IMR-90 (cell line): ENCODE data around the gene JADE2. TPM values are rescaled to one million over a fixed set of nuclear protein-coding genes. Genes with fewer than 3 reads are reported as not detected.

ENCODE experiments used
- ATAC-seq: fragments of 200-7000 bp; cut with Tn5 transposase; 2 replicates; pipeline ENCODE4 v1.9.1; 2020; ENCODE audit warnings: low read depth, mild to moderate bottlenecking, moderate library complexity
- BruUV-seq: library from RNA; stranded (reverse); fragments of 400-500 nt; replicated peaks from 2 replicates; lab custom pipeline; 2021; lab: Mats Ljungman, UMichigan
- CTCF ChIA-PET: fragments of 300-600 bp; formaldehyde crosslinking; extraction: SDS; loops from one replicate; lab custom pipeline; 2021; ENCODE audit warnings: antibody characterized with exemption; lab: Yijun Ruan, JAX
- POLR2A ChIA-PET: fragments of 300-600 bp; sonication (Branson Sonifier 250); formaldehyde crosslinking; loops from one replicate; lab custom pipeline; 2022; ENCODE audit warnings: antibody characterized with exemption; ENCODE audit not compliant: unreplicated experiment; lab: Charles Lee
- DNase-seq: peaks from one replicate; pipeline ENCODE4 v3.0.0; 2013
- H2AFZ ChIP-seq: replicated peaks from 2 replicates; pipeline ENCODE3; 2013; ENCODE audit warnings: low read length, mild to moderate bottlenecking; ENCODE audit not compliant: poor library complexity
- H2AK5ac ChIP-seq: 2 replicates; pipeline ENCODE4 v1.6.1; 2013; ENCODE audit warnings: low read depth, low read length, inconsistent platforms
- H2AK9ac ChIP-seq: replicated peaks from 2 replicates; pipeline ENCODE3; 2013; ENCODE audit warnings: mild to moderate bottlenecking, low read depth, low read length, moderate library complexity; ENCODE audit not compliant: poor library complexity
- H2BK120ac ChIP-seq: 2 replicates; pipeline ENCODE4 v1.6.1; 2013; ENCODE audit warnings: low read depth, low read length, inconsistent platforms
- H2BK15ac ChIP-seq: 3 replicates; pipeline ENCODE4 v1.6.1; 2013; ENCODE audit warnings: low read depth, low read length, inconsistent platforms
- H2BK20ac ChIP-seq: 2 replicates; pipeline ENCODE4 v1.6.1; 2013; ENCODE audit warnings: low read depth, mild to moderate bottlenecking, inconsistent platforms, low read length, moderate library complexity
- H2BK5ac ChIP-seq: 2 replicates; pipeline ENCODE4 v1.6.1; 2013; ENCODE audit warnings: mild to moderate bottlenecking, low read depth, low read length, inconsistent platforms; ENCODE audit not compliant: poor library complexity, severe bottlenecking
- H3K14ac ChIP-seq: replicated peaks from 2 replicates; pipeline ENCODE4 v1.6.1; 2013; ENCODE audit warnings: low read depth, low read length, inconsistent platforms
- H3K18ac ChIP-seq: 2 replicates; pipeline ENCODE4 v1.6.1; 2013; ENCODE audit warnings: low read depth, low read length, control low read depth
- H3K23ac ChIP-seq: 2 replicates; pipeline ENCODE4 v1.6.1; 2013; ENCODE audit warnings: low read depth, low read length, inconsistent platforms
- H3K27ac ChIP-seq: 2 replicates; pipeline ENCODE4 v1.5.1; 2013; ENCODE audit warnings: mild to moderate bottlenecking, control low read depth, low read length; ENCODE audit not compliant: insufficient read depth
- H3K27me3 ChIP-seq: 2 replicates; pipeline ENCODE4 v1.6.1; 2013; ENCODE audit warnings: low read length; ENCODE audit not compliant: control insufficient read depth, insufficient read depth
- H3K36me3 ChIP-seq: 2 replicates; pipeline ENCODE4 v1.6.1; 2013; ENCODE audit warnings: low read length, mixed read lengths; ENCODE audit not compliant: control insufficient read depth, insufficient read depth
- H3K4ac ChIP-seq: 2 replicates; pipeline ENCODE4 v1.6.1; 2013; ENCODE audit warnings: low read depth, low read length, inconsistent platforms
- H3K4me1 ChIP-seq: 2 replicates; pipeline ENCODE4 v1.6.1; 2013; ENCODE audit warnings: low read length, mixed read lengths; ENCODE audit not compliant: control insufficient read depth, insufficient read depth
- H3K4me2 ChIP-seq: 2 replicates; pipeline ENCODE4 v1.6.1; 2013; ENCODE audit warnings: low read depth, mild to moderate bottlenecking, control low read depth, low read length, moderate library complexity
- H3K4me3 ChIP-seq: 2 replicates; pipeline ENCODE4 v1.5.1; 2013; ENCODE audit warnings: low read depth, mild to moderate bottlenecking, control low read depth, low read length, moderate library complexity; ENCODE audit not compliant: insufficient read depth
- H3K56ac ChIP-seq: 2 replicates; pipeline ENCODE4 v1.6.1; 2013; ENCODE audit warnings: low read length, inconsistent platforms; ENCODE audit not compliant: insufficient read depth; ENCODE audit errors: extremely low read depth
- H3K79me1 ChIP-seq, 2 experiments: 2 replicates each; pipeline ENCODE4 v1.6.1; 2013; ENCODE audit warnings: low read length in 2 of 2, inconsistent platforms in 1 of 2, low read depth in 1 of 2
- H3K9ac ChIP-seq: 2 replicates; pipeline ENCODE4 v1.6.1; 2013; ENCODE audit warnings: low read depth, low read length, control low read depth
- H3K9me1 ChIP-seq: 2 replicates; pipeline ENCODE4 v1.6.1; 2013; ENCODE audit warnings: low read length, inconsistent platforms; ENCODE audit not compliant: insufficient read depth
- H3K9me3 ChIP-seq: 2 replicates; pipeline ENCODE4 v1.6.1; 2013; ENCODE audit warnings: low read length; ENCODE audit not compliant: control insufficient read depth, insufficient read depth
- H4K20me1 ChIP-seq: 2 replicates; pipeline ENCODE4 v1.6.1; 2013; ENCODE audit warnings: low read length, inconsistent platforms; ENCODE audit not compliant: insufficient read depth
- H4K5ac ChIP-seq: 2 replicates; pipeline ENCODE4 v1.6.1; 2013; ENCODE audit warnings: mild to moderate bottlenecking, low read depth, low read length, control low read depth
- H4K8ac ChIP-seq, 2 experiments: 2 replicates each; pipeline ENCODE4 v1.6.1; 2013; ENCODE audit warnings: low read depth in 2 of 2, low read length in 2 of 2, control low read depth in 1 of 2, inconsistent platforms in 1 of 2
- H4K91ac ChIP-seq: 2 replicates; pipeline ENCODE4 v1.6.1; 2013; ENCODE audit warnings: low read depth, low read length, inconsistent platforms; ENCODE audit not compliant: insufficient read depth
- BHLHE40 ChIP-seq: fragments of 150-350 bp; IDR thresholded peaks from 2 replicates; pipeline ENCODE4 v1.6.1; 2016; ENCODE audit warnings: mild to moderate bottlenecking, low read depth, low read length
- CHD1 ChIP-seq: IDR thresholded peaks from 2 replicates; pipeline ENCODE4 v1.6.1; 2012; ENCODE audit warnings: low read depth, low read length, improper control_type of control experiment
- CTCF ChIP-seq: conservative IDR thresholded peaks from 2 replicates; pipeline ENCODE4 v1.5.1; 2012; ENCODE audit warnings: mild to moderate bottlenecking, low read depth, low read length, improper control_type of control experiment
- MXI1 ChIP-seq: IDR thresholded peaks from 2 replicates; pipeline ENCODE4 v1.6.1; 2012; ENCODE audit warnings: low read depth, mild to moderate bottlenecking, low read length, moderate library complexity, borderline replicate concordance
- NFE2L2 ChIP-seq: fragments of 150-350 bp; IDR thresholded peaks from 2 replicates; pipeline ENCODE4 v1.6.1; 2016; ENCODE audit warnings: low read depth, mild to moderate bottlenecking, low read length
- POLR2A ChIP-seq: IDR thresholded peaks from 2 replicates; pipeline ENCODE4 v1.6.1; 2012; ENCODE audit warnings: mild to moderate bottlenecking, low read depth, low read length
- RAD21 ChIP-seq: IDR thresholded peaks from 2 replicates; pipeline ENCODE4 v1.6.1; 2012; ENCODE audit warnings: low read length, improper control_type of control experiment
- RCOR1 ChIP-seq: IDR thresholded peaks from 2 replicates; pipeline ENCODE4 v1.6.1; 2012; ENCODE audit warnings: mild to moderate bottlenecking, low read length, improper control_type of control experiment; ENCODE audit not compliant: insufficient replicate concordance
- RFX5 ChIP-seq: IDR thresholded peaks from 2 replicates; pipeline ENCODE4 v1.8.0; 2012; ENCODE audit warnings: low read depth, mild to moderate bottlenecking, low read length, moderate library complexity
- SMC3 ChIP-seq: fragments of 150-350 bp; IDR thresholded peaks from 2 replicates; pipeline ENCODE4 v1.6.1; 2016; ENCODE audit warnings: low read depth, mild to moderate bottlenecking, antibody characterized with exemption, low read length, moderate library complexity
- USF2 ChIP-seq: fragments of 150-350 bp; IDR thresholded peaks from 2 replicates; pipeline ENCODE4 v1.6.1; 2017; ENCODE audit warnings: mild to moderate bottlenecking, antibody characterized with exemption, low read length, low read depth
- WGBS, 2 experiments: methylation state at CpG; one replicate each; pipeline versions ENCODE4 v1.1.5 to v1.1.7; 2013; ENCODE audit warnings: missing lambda C conversion rate in 2 of 2; ENCODE audit not compliant: insufficient read length in 1 of 2; ENCODE audit errors: extremely low coverage in 2 of 2; 5-methylcytosine and 5-hydroxymethylcytosine counted together
- dilution Hi-C: fragments of 300-500 bp; cut with HindIII; formaldehyde crosslinking; loops from one replicate; pipeline ENCODE4 v1.14.3; 2018; ENCODE audit warnings: low sequenced_read_pairs; ENCODE audit not compliant: unreplicated experiment
- in situ Hi-C: fragments of 300-500 bp; cut with MboI; formaldehyde crosslinking; loops from 3 replicates; pipeline ENCODE4 v1.14.3; 2019; ENCODE audit warnings: low sequenced_read_pairs, inconsistent platforms, mixed read lengths
- intact Hi-C: fragments of 100-400 bp; cut with micrococcal nuclease; formaldehyde crosslinking; loops from 2 replicates; pipeline ENCODE4 v1.10.0; 2022
- polyA plus RNA-seq, 3 experiments: library from polyadenylated mRNA; depleted of rRNA; stranded (reverse); fragments of >200 nt; gene quantifications; 2 replicates each; pipeline ENCODE4 v1.2.3, GENCODE V29; 2012; ENCODE audit warnings: low replicate concordance in 1 of 3
- total RNA-seq: library from RNA; depleted of rRNA; stranded (reverse); fragments of >200 nt; gene quantifications from 2 replicates; pipeline ENCODE4 v1.2.3, GENCODE V29; 2012

JADE2 gene
- total and polyA plus RNA-seq, 2 of the 4 experiments (the other 2 are of a cell fraction), result 13.3 to 14.9 TPM

GRCh38 chr5:134527961-134528424 lies 2.5 kb downstream of the JADE2 start (continued):
- TF ChIP-seq CTCF (no peak), RAD21 (no peak), RCOR1 (no peak), MXI1 (no peak)

GRCh38 chr5:134528556-134528955 lies 3.1 kb downstream of the JADE2 start:
- Histone ChIP-seq H2BK15ac (no peak overlapping the region), H3K4me1 (peaks cover 32% of the 10 kb centered on the region), H3K14ac (peak overlapping the region; percentile 92; the same call in 1 of the 2 replicates), H3K9me1 (peaks cover 31% of the 10 kb centered on the region), H4K5ac (no peak overlapping the region), H2AFZ (no peak overlapping the region), H3K9ac (no peak overlapping the region), H3K18ac (no peak overlapping the region), H2AK5ac (no peak overlapping the region), H3K56ac (no peak overlapping the region), H2BK20ac (no peak overlapping the region), H3K4me2 (peak overlapping the region; percentile 84; the same call in 1 of the 2 replicates), H3K27me3 (no peaks in the 10 kb centered on the region), H3K9me3 (no peaks in the 10 kb centered on the region), H3K4me3 (no peak overlapping the region), H3K79me1 (peaks cover 41 to 63% of the 10 kb centered on the region in 2 experiments), H3K36me3 (no peaks in the 10 kb centered on the region), H3K4ac (peak overlapping the region; percentile 44), H2BK120ac (peak overlapping the region; percentile 13; the same call in 1 of the 2 replicates), H3K27ac (no peak overlapping the region), H4K20me1 (peaks cover 43% of the 10 kb centered on the region), H4K8ac (peak overlapping the region in 1 of 2 experiments; percentile 46; a peak in 2 of 4 replicates), H3K23ac (peak overlapping the region; percentile 91), H2AK9ac (peak overlapping the region; percentile 23), H2BK5ac (no peak overlapping the region), H4K91ac (no peak overlapping the region)
- ATAC-seq (no peak), DNase-seq (no peak)
- 50% methylated on average over 2 of the region's 4 CpGs; no CpG with 5 or more reads in 1 of the 2 experiments for WGBS, 2 experiments
- intact Hi-C loops, result no loop called here
- dilution Hi-C loops, result no loop called here
- no TSS peak for BruUV-seq
- ChIA-PET CTCF (interaction anchor here (1.0 to 1.5 kb wide), 3 partner anchors 26 to 115 kb away, joined by 4 read pairs; no protein-coding TSS in a partner anchor), POLR2A (interaction anchor here (0.6 kb wide), 1 partner anchor 50 kb away, joined by 3 read pairs; no protein-coding TSS in a partner anchor)
- in situ Hi-C loops, result loop anchor here (10.0 kb wide), 1 partner anchor 114 kb away; the partner anchor contains the start of gene CDKN2AIPNL
- TF ChIP-seq NFE2L2 (no peak), RAD21 (no peak), RFX5 (no peak), CHD1 (no peak), RCOR1 (no peak), POLR2A (no peak), SMC3 (no peak), USF2 (no peak), CTCF (no peak), BHLHE40 (no peak)
